Measurements from ENCODE around the gene SUOX.
"Not testable (repeated sequence)": the region's sequence is repeated elsewhere in the genome, so short reads cannot be mapped to it uniquely, and the experiment has no call there.

The SUOX gene

GRCh38 chr12:55983232-55983842, 13.7 kb upstream of the SUOX start:
- H3K4me3 ChIP-seq (ENCODE audit: low read length), result no peak overlapping the region
- DNase-seq (ENCODE audit: low read depth), result no peak
- TF ChIP-seq CTCF (IDR thresholded peaks at IDR 0.05; ENCODE audit: insufficient read depth, low read depth, low read length, missing control alignments), result no peak

GRCh38 chr12:55984861-55985260, 12.2 kb upstream of the SUOX start:
- no peak for DNase-seq (ENCODE audit: low read depth)

GRCh38 chr12:55985341-55985740, 11.7 kb upstream of the SUOX start:
- TF ChIP-seq CTCF (IDR thresholded peaks at IDR 0.05; ENCODE audit: insufficient read depth, low read depth, low read length, missing control alignments), result no peak
- no peak overlapping the region for H3K4me3 ChIP-seq (ENCODE audit: low read length)
- DNase-seq (ENCODE audit: low read depth), result no peak

More at GRCh38 chr12:55984861-55985260, 12.2 kb upstream of the SUOX start:
- H3K4me3 ChIP-seq (ENCODE audit: low read length), result no peak overlapping the region
- no peak for TF ChIP-seq CTCF (IDR thresholded peaks at IDR 0.05; ENCODE audit: insufficient read depth, low read depth, low read length, missing control alignments)

- DNase-seq (ENCODE audit: low read depth); H3K4me3 ChIP-seq (ENCODE audit: low read length): not testable (repeated sequence)
Measured at GRCh38 chr12:55985976-55986375, 11.1 kb upstream of the SUOX start.

- no peak for TF ChIP-seq CTCF (IDR thresholded peaks at IDR 0.05; ENCODE audit: insufficient read depth, low read depth, low read length, missing control alignments)
- no peak overlapping the region for H3K4me3 ChIP-seq (ENCODE audit: low read length)
- no peak for DNase-seq (ENCODE audit: low read depth)
Measured at GRCh38 chr12:55991110-55991509, 6.0 kb upstream of the SUOX start.

- DNase-seq (ENCODE audit: low read depth), result no peak
- TF ChIP-seq CTCF (IDR thresholded peaks at IDR 0.05; ENCODE audit: insufficient read depth, low read depth, low read length, missing control alignments), result no peak
- H3K4me3 ChIP-seq (ENCODE audit: low read length), result no peak overlapping the region
Measured at GRCh38 chr12:55993230-55993853, 3.7 kb upstream of the SUOX start.

- no peak for DNase-seq (ENCODE audit: low read depth)
- no peak for TF ChIP-seq CTCF (IDR thresholded peaks at IDR 0.05; ENCODE audit: insufficient read depth, low read depth, low read length, missing control alignments)
- no peak overlapping the region for H3K4me3 ChIP-seq (ENCODE audit: low read length)
Measured at GRCh38 chr12:55995366-55995765, 1.7 kb upstream of the SUOX start.

Measured in epithelial cell of esophagus (primary cell).